OCI-LY7 (cell line): Measurements from ENCODE around the gene ZFR2.

ENCODE experiments used
- EZH2phosphoT487 ChIP-seq: fragments of 200-600 bp; sonication (generic); IDR thresholded peaks from 2 replicates; pipeline ENCODE4 v1.6.1; 2018; ENCODE audit warnings: low read depth, borderline replicate concordance, mild to moderate bottlenecking, mixed run types, antibody characterized with exemption, low read length, moderate library complexity, mixed read lengths
- TF ChIP-seq, protein P1 (sequence below): fragments of 200-600 bp; sonication (generic); conservative IDR thresholded peaks from 2 replicates; pipeline ENCODE4 v1.5.1; 2014; ENCODE audit warnings: mild to moderate bottlenecking, antibody characterized with exemption, low read length, moderate library complexity, mixed read lengths

DNA sequence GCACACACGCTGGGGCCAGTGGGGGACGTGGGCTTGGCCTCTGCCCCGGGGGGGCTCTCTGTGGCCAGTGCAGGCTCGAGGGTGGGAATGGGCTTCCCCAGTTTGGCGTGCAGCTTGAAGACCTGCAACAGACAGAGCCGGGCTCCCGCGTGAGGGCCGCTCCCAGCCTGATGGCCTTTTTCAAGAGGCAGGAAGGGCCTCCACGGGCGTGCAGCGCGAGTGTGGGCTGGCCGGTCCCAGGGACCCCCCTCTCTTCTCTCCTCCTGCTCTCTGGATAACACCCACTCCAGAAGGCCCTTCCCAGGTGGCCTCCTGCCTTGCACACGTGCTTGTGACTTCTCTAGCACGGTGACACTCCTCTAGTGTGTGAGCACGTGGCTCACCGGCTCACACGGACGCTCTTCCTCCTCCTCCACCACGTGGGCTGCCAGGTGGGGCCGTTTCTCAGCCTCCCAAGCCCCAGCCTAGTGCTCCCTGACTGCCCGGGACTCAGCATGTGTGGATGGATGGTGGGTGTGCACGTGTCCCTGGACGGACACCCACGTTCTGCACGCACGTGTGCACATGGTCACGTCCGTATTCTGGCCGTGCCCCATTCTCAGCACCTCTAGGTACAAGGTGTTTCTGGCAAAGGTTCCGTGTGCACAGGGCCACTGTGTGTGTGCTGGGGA, 43.4 kb downstream of the ZFR2 start:
- TF ChIP-seq, protein P1, sequence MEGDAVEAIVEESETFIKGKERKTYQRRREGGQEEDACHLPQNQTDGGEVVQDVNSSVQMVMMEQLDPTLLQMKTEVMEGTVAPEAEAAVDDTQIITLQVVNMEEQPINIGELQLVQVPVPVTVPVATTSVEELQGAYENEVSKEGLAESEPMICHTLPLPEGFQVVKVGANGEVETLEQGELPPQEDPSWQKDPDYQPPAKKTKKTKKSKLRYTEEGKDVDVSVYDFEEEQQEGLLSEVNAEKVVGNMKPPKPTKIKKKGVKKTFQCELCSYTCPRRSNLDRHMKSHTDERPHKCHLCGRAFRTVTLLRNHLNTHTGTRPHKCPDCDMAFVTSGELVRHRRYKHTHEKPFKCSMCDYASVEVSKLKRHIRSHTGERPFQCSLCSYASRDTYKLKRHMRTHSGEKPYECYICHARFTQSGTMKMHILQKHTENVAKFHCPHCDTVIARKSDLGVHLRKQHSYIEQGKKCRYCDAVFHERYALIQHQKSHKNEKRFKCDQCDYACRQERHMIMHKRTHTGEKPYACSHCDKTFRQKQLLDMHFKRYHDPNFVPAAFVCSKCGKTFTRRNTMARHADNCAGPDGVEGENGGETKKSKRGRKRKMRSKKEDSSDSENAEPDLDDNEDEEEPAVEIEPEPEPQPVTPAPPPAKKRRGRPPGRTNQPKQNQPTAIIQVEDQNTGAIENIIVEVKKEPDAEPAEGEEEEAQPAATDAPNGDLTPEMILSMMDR, result no peak
- TF ChIP-seq EZH2phosphoT487, result no peak
